Measurements from ENCODE around the gene SERINC5.

DNA sequence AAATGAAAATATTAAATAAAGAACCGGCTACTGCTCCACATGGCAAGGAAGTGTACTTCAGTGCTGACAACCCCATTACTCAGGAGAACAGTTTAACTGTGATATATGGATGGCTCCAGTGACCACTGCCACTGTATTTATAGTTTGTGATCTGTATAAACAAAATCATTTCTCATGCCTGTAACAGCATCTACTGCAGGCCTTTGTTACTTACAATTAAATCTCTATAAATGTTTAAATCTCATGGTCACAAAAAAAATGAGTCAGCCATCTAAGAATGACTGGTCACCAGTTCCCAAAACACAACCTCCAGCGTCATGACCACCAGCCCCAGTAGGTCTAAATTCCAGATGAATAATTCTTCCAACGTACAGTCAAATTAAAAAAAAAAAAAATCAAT is 24.6 kb downstream of the SERINC5 start:
- TF ChIP-seq, protein P1, sequence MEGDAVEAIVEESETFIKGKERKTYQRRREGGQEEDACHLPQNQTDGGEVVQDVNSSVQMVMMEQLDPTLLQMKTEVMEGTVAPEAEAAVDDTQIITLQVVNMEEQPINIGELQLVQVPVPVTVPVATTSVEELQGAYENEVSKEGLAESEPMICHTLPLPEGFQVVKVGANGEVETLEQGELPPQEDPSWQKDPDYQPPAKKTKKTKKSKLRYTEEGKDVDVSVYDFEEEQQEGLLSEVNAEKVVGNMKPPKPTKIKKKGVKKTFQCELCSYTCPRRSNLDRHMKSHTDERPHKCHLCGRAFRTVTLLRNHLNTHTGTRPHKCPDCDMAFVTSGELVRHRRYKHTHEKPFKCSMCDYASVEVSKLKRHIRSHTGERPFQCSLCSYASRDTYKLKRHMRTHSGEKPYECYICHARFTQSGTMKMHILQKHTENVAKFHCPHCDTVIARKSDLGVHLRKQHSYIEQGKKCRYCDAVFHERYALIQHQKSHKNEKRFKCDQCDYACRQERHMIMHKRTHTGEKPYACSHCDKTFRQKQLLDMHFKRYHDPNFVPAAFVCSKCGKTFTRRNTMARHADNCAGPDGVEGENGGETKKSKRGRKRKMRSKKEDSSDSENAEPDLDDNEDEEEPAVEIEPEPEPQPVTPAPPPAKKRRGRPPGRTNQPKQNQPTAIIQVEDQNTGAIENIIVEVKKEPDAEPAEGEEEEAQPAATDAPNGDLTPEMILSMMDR (IDR thresholded peaks at IDR 0.05; ENCODE audit: low read depth, low read length), result no peak
- TF ChIP-seq MYC (IDR thresholded peaks at IDR 0.05; ENCODE audit: low read depth, low read length) (no peak), POLR2A (IDR thresholded peaks at IDR 0.05; ENCODE audit: extremely low read depth, insufficient read length) (no peak)

Measured in NB4 (cell line).